H1 (cell line): ENCODE data around the gene THAP2. TPM values are rescaled to one million over a fixed set of nuclear protein-coding genes. Genes with fewer than 3 reads are reported as not detected.

Source experiments
- BACH1 ChIP-seq: IDR thresholded peaks from 2 replicates; pipeline ENCODE4 v1.6.1; 2012; ENCODE audit warnings: low read length, improper control_type of control experiment
- GABPA ChIP-seq: IDR thresholded peaks from 2 replicates; pipeline ENCODE4 v1.6.1; 2011; ENCODE audit warnings: mild to moderate bottlenecking, low read length, moderate library complexity, borderline replicate concordance; ENCODE audit not compliant: insufficient read depth
- JUN ChIP-seq: IDR thresholded peaks from 2 replicates; pipeline ENCODE4 v1.6.1; 2011; ENCODE audit warnings: low read depth, mild to moderate bottlenecking, improper control_type of control experiment, low read length
- MAFK ChIP-seq: IDR thresholded peaks from 2 replicates; pipeline ENCODE4 v1.6.1; 2012; ENCODE audit warnings: low read depth, mild to moderate bottlenecking, improper control_type of control experiment, low read length
- NANOG ChIP-seq: IDR thresholded peaks from 2 replicates; pipeline ENCODE4 v1.6.1; 2011; ENCODE audit warnings: low read length, low read depth, mild to moderate bottlenecking, inconsistent platforms; ENCODE audit not compliant: insufficient read depth, poor library complexity, severe bottlenecking
- POLR2AphosphoS5 ChIP-seq: IDR thresholded peaks from 2 replicates; pipeline ENCODE4 v1.6.1; 2011; ENCODE audit warnings: low read depth, low read length
- POU5F1 ChIP-seq: IDR thresholded peaks from 2 replicates; pipeline ENCODE4 v1.6.1; 2011; ENCODE audit warnings: low read depth, mild to moderate bottlenecking, low read length, moderate library complexity
- polyA plus RNA-seq, 7 experiments: library from polyadenylated mRNA; depleted of rRNA in 3 of 7; stranded (reverse) in 5 of 7; unstranded in 2 of 7; fragments of >200 nt in 5 of 7; fragments of 200-250 nt in 2 of 7; gene quantifications; 1 replicate in 5 of 7; 2 replicates in 1 of 7; 4 replicates in 1 of 7; pipeline versions ENCODE4 v1.2.1 to v1.2.3, GENCODE V29; 2011 to 2013; ENCODE audit warnings: missing spikeins in 2 of 7, mixed read lengths in 2 of 7
- total RNA-seq: library from RNA; stranded (reverse); fragmentation: NEBNext Ultra II Directional; extraction: Animal tissue kit (Norgen Biotek cat#: 25700); gene quantifications from 2 replicates; pipeline ENCODE4 v1.2.1, GENCODE V29; 2021
- TF ChIP-seq, protein P1 (sequence below): fragments of 300-600 bp; sonication (generic); IDR thresholded peaks from 2 replicates; pipeline ENCODE4 v1.7.1; 2012; ENCODE audit warnings: low read length, moderate library complexity, mild to moderate bottlenecking, inconsistent platforms; ENCODE audit not compliant: insufficient replicate concordance
- TF ChIP-seq, protein P2 (sequence below): IDR thresholded peaks from 2 replicates; pipeline ENCODE4 v1.6.1; 2012; ENCODE audit warnings: low read length, inconsistent platforms
- TF ChIP-seq, protein P3 (sequence below): IDR thresholded peaks from 2 replicates; pipeline ENCODE4 v1.6.1; 2011; ENCODE audit warnings: low read depth, mild to moderate bottlenecking, low read length; ENCODE audit not compliant: insufficient read depth

Gene THAP2
- total and polyA plus RNA-seq, 2 of the 8 experiments (the other 6 are each of a cell fraction or from before 2014, with no cell fraction given): 1.8 to 5.3 TPM

DNA sequence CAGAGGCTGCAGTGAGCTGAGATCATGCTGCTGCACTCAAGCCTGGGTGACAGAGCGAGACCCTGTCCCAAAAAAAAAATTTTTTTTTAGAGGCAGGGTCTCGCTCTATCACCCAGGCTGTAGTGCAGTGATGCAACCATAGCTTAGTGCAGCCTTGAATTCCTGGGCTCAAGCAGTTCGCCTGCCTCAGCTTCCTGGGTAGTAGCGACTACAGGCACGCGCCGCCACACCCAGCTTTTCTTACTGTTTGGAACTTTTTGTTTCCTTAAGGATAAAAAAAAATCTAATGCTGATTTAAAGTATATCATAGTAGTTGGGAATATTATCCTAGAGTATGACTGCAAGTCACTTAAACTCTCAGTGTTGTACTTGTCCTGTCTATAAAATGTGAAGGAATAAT is 29.0 kb downstream of the THAP2 start (continued):
- TF ChIP-seq, protein P1, sequence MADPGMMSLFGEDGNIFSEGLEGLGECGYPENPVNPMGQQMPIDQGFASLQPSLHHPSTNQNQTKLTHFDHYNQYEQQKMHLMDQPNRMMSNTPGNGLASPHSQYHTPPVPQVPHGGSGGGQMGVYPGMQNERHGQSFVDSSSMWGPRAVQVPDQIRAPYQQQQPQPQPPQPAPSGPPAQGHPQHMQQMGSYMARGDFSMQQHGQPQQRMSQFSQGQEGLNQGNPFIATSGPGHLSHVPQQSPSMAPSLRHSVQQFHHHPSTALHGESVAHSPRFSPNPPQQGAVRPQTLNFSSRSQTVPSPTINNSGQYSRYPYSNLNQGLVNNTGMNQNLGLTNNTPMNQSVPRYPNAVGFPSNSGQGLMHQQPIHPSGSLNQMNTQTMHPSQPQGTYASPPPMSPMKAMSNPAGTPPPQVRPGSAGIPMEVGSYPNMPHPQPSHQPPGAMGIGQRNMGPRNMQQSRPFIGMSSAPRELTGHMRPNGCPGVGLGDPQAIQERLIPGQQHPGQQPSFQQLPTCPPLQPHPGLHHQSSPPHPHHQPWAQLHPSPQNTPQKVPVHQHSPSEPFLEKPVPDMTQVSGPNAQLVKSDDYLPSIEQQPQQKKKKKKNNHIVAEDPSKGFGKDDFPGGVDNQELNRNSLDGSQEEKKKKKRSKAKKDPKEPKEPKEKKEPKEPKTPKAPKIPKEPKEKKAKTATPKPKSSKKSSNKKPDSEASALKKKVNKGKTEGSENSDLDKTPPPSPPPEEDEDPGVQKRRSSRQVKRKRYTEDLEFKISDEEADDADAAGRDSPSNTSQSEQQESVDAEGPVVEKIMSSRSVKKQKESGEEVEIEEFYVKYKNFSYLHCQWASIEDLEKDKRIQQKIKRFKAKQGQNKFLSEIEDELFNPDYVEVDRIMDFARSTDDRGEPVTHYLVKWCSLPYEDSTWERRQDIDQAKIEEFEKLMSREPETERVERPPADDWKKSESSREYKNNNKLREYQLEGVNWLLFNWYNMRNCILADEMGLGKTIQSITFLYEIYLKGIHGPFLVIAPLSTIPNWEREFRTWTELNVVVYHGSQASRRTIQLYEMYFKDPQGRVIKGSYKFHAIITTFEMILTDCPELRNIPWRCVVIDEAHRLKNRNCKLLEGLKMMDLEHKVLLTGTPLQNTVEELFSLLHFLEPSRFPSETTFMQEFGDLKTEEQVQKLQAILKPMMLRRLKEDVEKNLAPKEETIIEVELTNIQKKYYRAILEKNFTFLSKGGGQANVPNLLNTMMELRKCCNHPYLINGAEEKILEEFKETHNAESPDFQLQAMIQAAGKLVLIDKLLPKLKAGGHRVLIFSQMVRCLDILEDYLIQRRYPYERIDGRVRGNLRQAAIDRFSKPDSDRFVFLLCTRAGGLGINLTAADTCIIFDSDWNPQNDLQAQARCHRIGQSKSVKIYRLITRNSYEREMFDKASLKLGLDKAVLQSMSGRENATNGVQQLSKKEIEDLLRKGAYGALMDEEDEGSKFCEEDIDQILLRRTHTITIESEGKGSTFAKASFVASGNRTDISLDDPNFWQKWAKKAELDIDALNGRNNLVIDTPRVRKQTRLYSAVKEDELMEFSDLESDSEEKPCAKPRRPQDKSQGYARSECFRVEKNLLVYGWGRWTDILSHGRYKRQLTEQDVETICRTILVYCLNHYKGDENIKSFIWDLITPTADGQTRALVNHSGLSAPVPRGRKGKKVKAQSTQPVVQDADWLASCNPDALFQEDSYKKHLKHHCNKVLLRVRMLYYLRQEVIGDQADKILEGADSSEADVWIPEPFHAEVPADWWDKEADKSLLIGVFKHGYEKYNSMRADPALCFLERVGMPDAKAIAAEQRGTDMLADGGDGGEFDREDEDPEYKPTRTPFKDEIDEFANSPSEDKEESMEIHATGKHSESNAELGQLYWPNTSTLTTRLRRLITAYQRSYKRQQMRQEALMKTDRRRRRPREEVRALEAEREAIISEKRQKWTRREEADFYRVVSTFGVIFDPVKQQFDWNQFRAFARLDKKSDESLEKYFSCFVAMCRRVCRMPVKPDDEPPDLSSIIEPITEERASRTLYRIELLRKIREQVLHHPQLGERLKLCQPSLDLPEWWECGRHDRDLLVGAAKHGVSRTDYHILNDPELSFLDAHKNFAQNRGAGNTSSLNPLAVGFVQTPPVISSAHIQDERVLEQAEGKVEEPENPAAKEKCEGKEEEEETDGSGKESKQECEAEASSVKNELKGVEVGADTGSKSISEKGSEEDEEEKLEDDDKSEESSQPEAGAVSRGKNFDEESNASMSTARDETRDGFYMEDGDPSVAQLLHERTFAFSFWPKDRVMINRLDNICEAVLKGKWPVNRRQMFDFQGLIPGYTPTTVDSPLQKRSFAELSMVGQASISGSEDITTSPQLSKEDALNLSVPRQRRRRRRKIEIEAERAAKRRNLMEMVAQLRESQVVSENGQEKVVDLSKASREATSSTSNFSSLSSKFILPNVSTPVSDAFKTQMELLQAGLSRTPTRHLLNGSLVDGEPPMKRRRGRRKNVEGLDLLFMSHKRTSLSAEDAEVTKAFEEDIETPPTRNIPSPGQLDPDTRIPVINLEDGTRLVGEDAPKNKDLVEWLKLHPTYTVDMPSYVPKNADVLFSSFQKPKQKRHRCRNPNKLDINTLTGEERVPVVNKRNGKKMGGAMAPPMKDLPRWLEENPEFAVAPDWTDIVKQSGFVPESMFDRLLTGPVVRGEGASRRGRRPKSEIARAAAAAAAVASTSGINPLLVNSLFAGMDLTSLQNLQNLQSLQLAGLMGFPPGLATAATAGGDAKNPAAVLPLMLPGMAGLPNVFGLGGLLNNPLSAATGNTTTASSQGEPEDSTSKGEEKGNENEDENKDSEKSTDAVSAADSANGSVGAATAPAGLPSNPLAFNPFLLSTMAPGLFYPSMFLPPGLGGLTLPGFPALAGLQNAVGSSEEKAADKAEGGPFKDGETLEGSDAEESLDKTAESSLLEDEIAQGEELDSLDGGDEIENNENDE: no peak
- TF ChIP-seq NANOG (no peak), GABPA (no peak), MAFK (no peak), BACH1 (no peak), JUN (no peak), POU5F1 (no peak), POLR2AphosphoS5 (no peak)
- TF ChIP-seq, protein P2, sequence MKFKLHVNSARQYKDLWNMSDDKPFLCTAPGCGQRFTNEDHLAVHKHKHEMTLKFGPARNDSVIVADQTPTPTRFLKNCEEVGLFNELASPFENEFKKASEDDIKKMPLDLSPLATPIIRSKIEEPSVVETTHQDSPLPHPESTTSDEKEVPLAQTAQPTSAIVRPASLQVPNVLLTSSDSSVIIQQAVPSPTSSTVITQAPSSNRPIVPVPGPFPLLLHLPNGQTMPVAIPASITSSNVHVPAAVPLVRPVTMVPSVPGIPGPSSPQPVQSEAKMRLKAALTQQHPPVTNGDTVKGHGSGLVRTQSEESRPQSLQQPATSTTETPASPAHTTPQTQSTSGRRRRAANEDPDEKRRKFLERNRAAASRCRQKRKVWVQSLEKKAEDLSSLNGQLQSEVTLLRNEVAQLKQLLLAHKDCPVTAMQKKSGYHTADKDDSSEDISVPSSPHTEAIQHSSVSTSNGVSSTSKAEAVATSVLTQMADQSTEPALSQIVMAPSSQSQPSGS: no peak
- TF ChIP-seq, protein P3, sequence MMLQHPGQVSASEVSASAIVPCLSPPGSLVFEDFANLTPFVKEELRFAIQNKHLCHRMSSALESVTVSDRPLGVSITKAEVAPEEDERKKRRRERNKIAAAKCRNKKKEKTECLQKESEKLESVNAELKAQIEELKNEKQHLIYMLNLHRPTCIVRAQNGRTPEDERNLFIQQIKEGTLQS: no peak
